ENCODE measurements around the gene BPIFA1. TPM values are rescaled to one million over a fixed set of nuclear protein-coding genes. Genes with fewer than 3 reads are reported as not detected.
A peak's percentile ranks its signal among the peaks of the same experiment; 100 is the strongest.

BPIFA1 gene
- total and polyA plus RNA-seq, 9 of the 15 experiments (the other 6 are each of a cell fraction or from before 2014, with no cell fraction given): not detected

- no peak overlapping the region for H3K4me3 ChIP-seq
- no peaks in the 10 kb centered on the region for H3K4me1 ChIP-seq (replicated peaks in 1 of 2; ENCODE audit: control insufficient read depth in 2 of 2, insufficient read depth in 2 of 2, low read length in 2 of 2)
- ATAC-seq (no peak), FAIRE-seq (no peak), DNase-seq (ENCODE audit: extremely low read depth in 1 of 4, low spot score in 3 of 4) (no peak)
- POLR2A ChIA-PET: interaction anchor here (0.6 to 2.7 kb wide), 2 partner anchors 10 to 28 kb away, joined by 3 to 7 read pairs; no protein-coding TSS in a partner anchor
- 13% methylated on average over 4 of the region's 4 CpGs for WGBS (ENCODE audit: insufficient coverage, low coverage, missing lambda C conversion rate)
- peaks cover 2 to 11% of the 10 kb centered on the region in 2 experiments; a peak in 3 of 5 replicates for H3K27me3 ChIP-seq (ENCODE audit: control insufficient read depth in 2 of 2, insufficient read depth in 2 of 2, low read length in 2 of 2)
- BruUV-seq (replicated peaks): no TSS peak
- no peak overlapping the region for H3K27ac ChIP-seq (ENCODE audit: extremely low read depth, low read depth, low read length)
- intact Hi-C loops (cut with micrococcal nuclease): loop anchor here (10.0 kb wide), 1 partner anchor 55 kb away; no protein-coding TSS in a partner anchor
- TF ChIP-seq BRF2 (IDR thresholded peaks at IDR 0.05; ENCODE audit: borderline replicate concordance, insufficient read depth, insufficient read length): no peak
- TF ChIP-seq DPF2 (IDR thresholded peaks at IDR 0.05): no peak
- no peak for TF ChIP-seq IRF1 (CRISPR knock-in tag; IDR thresholded peaks at IDR 0.05; ENCODE audit: borderline replicate concordance)
- peak; percentile 89 for TF ChIP-seq DACH1 (IDR thresholded peaks at IDR 0.05; ENCODE audit: partially characterized antibody)
- TF ChIP-seq MAX (CRISPR knock-in tag; IDR thresholded peaks at IDR 0.05): no peak
- peak; percentile 47; the same call in 1 of the 2 replicates for TF ChIP-seq ZBTB2 (IDR thresholded peaks at IDR 0.05)
- TF ChIP-seq ZNF740 (CRISPR knock-in tag; IDR thresholded peaks at IDR 0.05): no peak
- TF ChIP-seq ZNF740 (tag; IDR thresholded peaks at IDR 0.05): no peak
- TF ChIP-seq LCOR (CRISPR knock-in tag; IDR thresholded peaks at IDR 0.05): no peak
- no peak overlapping the region for H2AFZ ChIP-seq (ENCODE audit: low read depth, low read length)
- no peaks in the 10 kb centered on the region for H3K9me3 ChIP-seq (replicated peaks; ENCODE audit: control insufficient read depth, insufficient read depth, low read depth, low read length)
- CTCF ChIA-PET (ENCODE audit: low intra/inter-chr PET ratio): no interaction called here
- H3K9ac ChIP-seq (ENCODE audit: insufficient read depth in 1 of 2, low read depth in 2 of 2, low read length in 2 of 2): no peak overlapping the region
- no peak overlapping the region for H3K4me2 ChIP-seq (ENCODE audit: insufficient read depth, low read length)
- no peaks in the 10 kb centered on the region for H3K79me2 ChIP-seq (ENCODE audit: control insufficient read depth, insufficient read depth, low read length)
- no peaks in the 10 kb centered on the region; the same call in 1 of the 2 replicates for H4K20me1 ChIP-seq (replicated peaks; ENCODE audit: control insufficient read depth, insufficient read depth, low read length)
- in situ Hi-C loops (cut with MboI): no loop called here
- no peaks in the 10 kb centered on the region for H3K36me3 ChIP-seq (ENCODE audit: control insufficient read depth, insufficient read depth, low read length)
- no peaks in the 10 kb centered on the region for H3K9me1 ChIP-seq (ENCODE audit: control insufficient read depth, insufficient read depth, low read length)
These were observed 4.4 kb downstream of the BPIFA1 start for GRCh38 chr20:33239979-33240736.

Measured in K562 (cell line).